ENCODE measurements around the gene ZNF226.

DNA sequence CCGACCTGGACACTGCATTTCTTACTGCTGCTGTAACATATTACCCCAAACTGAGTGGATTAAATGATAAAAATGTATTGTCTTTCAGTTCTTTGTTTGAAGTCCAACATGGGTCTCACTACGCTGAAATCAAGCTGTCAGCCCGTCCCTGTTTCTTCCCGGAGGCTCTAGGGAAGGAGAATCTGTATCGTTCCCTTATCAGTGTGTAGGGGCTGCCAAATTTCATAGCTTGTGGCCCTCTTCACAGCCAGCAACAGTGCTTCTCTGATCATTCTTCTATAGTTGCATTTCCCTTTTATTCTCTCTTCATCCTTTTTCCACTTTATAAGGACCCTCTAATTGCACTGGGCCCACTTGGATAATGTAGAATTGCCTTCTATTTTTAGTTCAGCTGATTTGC is 13.4 kb upstream of the ZNF226 start:
- no peak for TF ChIP-seq TRIM28 (IDR thresholded peaks at IDR 0.05)
- TF ChIP-seq, protein P1, sequence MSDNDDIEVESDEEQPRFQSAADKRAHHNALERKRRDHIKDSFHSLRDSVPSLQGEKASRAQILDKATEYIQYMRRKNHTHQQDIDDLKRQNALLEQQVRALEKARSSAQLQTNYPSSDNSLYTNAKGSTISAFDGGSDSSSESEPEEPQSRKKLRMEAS (CRISPR knock-in tag; IDR thresholded peaks at IDR 0.05): no peak
- TF ChIP-seq CBX3 (IDR thresholded peaks at IDR 0.05; ENCODE audit: borderline replicate concordance in 1 of 2, low read length in 2 of 2): no peak
- TF ChIP-seq, protein P2, sequence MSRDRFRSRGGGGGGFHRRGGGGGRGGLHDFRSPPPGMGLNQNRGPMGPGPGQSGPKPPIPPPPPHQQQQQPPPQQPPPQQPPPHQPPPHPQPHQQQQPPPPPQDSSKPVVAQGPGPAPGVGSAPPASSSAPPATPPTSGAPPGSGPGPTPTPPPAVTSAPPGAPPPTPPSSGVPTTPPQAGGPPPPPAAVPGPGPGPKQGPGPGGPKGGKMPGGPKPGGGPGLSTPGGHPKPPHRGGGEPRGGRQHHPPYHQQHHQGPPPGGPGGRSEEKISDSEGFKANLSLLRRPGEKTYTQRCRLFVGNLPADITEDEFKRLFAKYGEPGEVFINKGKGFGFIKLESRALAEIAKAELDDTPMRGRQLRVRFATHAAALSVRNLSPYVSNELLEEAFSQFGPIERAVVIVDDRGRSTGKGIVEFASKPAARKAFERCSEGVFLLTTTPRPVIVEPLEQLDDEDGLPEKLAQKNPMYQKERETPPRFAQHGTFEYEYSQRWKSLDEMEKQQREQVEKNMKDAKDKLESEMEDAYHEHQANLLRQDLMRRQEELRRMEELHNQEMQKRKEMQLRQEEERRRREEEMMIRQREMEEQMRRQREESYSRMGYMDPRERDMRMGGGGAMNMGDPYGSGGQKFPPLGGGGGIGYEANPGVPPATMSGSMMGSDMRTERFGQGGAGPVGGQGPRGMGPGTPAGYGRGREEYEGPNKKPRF (IDR thresholded peaks at IDR 0.05; ENCODE audit: low read depth, low read length): no peak
